Adrenal gland (tissue), 5 donors: Measurements from ENCODE around the gene FCHSD1.

Experiments used
- CTCF ChIP-seq, 6 experiments: fragments of 450-650 bp in 4 of 6; fragments of 200-600 bp in 2 of 6; sonication (generic) in 1 of 6; IDR thresholded peaks; 1 replicate in 5 of 6; 2 replicates in 1 of 6; pipeline versions ENCODE4 v1.5.1 to v1.8.0; 2016 to 2021; ENCODE audit warnings: antibody characterized with exemption in 6 of 6, mild to moderate bottlenecking in 2 of 6, moderate library complexity in 1 of 6
- POLR2A ChIP-seq, 2 donors: fragments of 450-650 bp; IDR thresholded peaks; one replicate each; pipeline ENCODE4 v1.6.1; 2017; ENCODE audit warnings: antibody characterized with exemption in 2 of 2, mild to moderate bottlenecking in 2 of 2, moderate library complexity in 1 of 2
- donor health status: DM: no; HTN: no; CAD: no.

DNA sequence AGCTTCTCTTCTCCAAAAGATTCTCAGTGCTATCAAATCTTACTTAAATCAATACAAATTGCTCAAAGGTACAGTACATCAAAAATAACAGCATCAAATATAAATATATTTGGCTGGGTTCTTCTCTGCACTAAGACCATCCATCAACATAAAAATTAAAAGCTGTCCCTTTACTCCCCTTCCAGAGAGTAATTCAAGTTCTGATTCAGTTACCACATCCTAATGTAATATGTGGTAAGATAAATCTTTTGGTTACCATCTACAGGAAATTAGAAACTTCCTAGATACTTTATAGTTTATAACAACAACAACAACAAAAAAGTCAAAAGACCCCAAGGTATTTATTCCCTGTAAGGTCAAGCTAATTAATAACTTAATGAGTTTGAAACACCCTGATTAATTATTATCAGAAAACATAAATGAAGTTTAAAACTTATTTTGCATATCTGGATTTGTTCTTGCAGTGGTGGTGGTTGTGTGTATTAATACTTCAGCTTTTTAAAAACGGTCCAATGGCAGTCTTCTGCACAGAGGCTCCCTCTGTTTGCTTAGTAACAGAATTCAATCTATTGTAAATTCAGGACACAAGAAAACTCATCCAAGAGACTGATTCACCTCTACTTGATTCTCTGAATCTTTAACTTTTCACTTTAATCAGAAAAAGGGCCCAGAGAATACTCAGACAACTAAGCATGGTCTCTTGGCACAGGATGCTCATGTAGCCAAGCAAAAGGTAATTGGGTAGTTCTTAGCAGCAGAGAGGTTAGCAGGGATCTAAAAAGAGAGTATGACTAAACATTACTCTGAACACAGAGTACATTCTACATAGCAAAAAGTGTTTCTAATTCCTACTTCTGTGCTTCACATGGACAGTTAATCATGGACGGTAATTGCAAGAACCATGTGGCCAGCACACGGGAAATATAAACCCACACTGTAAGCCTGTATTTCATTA is 52.5 kb downstream of the FCHSD1 start:
- TF ChIP-seq POLR2A (IDR thresholded peaks at IDR 0.05) (no peak), CTCF (IDR thresholded peaks at IDR 0.05) (no peak)
